Cardiac fibroblast (primary cell): ENCODE data around the gene NOXA1.

ENCODE experiments used
- DNase-seq, 2 donors: peaks; one replicate each; pipeline versions ENCODE4 v3.0.0 to v3.0.0-alpha.2; 2010; ENCODE audit warnings: low read depth in 2 of 2
- H3K4me3 ChIP-seq, 2 donors: replicated peaks in 1 of 2; 1 replicate in 1 of 2; 2 replicates in 1 of 2; pipeline ENCODE4 v1.5.1; 2011; ENCODE audit warnings: low read depth in 2 of 2, low read length in 2 of 2, mild to moderate bottlenecking in 2 of 2, moderate library complexity in 1 of 2
- CTCF ChIP-seq: IDR thresholded peaks from one replicate; pipeline ENCODE4 v1.5.1; 2011; ENCODE audit warnings: low read depth, mild to moderate bottlenecking, low read length, inconsistent platforms

The NOXA1 gene

DNA sequence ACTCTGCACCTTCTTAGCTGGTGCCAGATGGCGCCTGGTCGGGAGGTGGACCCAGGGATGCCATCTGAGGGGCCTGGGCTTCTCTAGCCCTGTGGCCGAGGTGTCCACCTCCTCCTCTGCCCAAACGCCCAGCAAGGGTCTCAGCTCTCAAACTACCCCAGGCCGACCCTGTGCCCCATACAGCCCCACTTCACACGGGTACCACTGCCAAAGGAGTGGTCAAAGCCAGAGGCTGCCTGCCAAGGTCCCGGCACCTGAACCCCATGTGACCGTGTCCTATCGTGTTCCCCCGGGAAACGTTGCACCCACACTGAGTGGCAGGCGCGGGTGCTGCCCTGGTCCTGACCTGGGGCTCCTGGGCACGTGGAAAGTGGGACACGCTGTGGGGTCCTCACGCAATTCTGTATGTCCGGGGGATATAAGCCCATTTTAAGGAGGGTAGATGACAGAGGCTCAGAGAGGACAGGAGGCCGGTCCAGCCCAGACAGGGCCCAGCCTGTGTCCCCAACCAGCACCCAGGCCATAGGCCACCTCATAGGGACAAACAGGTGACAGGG lies 16.0 kb downstream of the NOXA1 start:
- no peak overlapping the region for H3K4me3 ChIP-seq
- no peak for TF ChIP-seq CTCF
- DNase-seq: no peak

GRCh38 chr9:137441289-137441934 lies 18.2 kb downstream of the NOXA1 start, which contains the start of gene ENTPD8:
TSS of gene ENTPD8 (minus strand) at chr9:137441357. CDS start at chr9:137438285, 3,072 bp downstream.
- no peak for TF ChIP-seq CTCF
- H3K4me3 ChIP-seq: peak within 1 kb of the TSS in 1 of 2 donors; percentile 15
- DNase-seq: no peak

DNA sequence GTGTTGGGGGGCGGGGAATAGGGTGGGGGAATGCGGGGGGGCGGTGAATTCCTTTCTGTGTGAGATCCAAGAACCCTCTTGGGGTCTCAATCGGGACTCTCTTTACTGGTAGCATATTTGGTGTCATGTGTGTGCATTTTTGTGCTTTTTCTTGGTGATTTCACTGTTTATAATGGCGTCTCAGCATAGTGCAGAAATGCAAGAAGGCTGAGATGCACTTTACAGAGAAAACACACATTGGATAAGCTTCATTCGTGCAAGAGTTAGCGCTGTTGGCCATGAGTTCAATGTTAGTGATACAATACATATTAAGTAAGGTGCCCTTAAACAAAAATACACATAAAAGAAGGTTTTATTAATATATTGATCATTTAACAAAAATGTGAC lies 18.7 kb downstream of the NOXA1 start:
- DNase-seq: no peak
- no peak overlapping the region for H3K4me3 ChIP-seq
- TF ChIP-seq CTCF: no peak

DNA sequence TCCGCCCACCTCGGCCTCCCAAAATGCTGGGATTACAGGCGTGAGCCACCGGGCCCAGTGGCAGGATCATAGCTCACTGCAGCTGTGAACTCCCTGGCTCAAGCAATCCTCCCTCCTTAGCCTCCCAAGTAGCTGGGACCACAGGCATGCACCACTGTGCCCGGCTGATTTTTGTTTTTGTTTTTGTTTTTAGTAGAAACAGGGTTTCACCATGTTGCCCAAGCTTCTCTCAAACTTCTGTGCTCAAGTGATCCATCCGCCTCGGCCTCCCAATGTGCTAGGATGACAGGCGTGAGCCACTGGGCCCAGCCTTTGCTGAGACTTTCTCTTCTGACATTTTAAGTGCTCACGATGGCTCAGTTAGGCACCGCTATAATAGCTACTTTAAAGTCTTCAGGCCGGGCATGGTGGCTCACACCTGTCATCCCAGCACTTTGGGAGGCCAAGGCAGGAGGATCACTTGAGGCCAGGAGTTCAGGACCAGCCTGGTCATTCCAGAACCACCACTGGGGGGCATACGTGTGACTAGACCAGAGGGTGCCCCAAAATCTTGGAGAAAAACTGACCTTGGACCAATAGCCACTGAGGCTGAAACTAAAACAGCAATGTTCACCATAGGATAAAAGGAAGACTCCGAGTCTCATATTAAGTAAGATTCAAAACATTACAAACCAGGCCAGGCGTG lies 21.1 kb downstream of the NOXA1 start:
- DNase-seq: no peak
- TF ChIP-seq CTCF: no peak
- no peak overlapping the region for H3K4me3 ChIP-seq

DNA sequence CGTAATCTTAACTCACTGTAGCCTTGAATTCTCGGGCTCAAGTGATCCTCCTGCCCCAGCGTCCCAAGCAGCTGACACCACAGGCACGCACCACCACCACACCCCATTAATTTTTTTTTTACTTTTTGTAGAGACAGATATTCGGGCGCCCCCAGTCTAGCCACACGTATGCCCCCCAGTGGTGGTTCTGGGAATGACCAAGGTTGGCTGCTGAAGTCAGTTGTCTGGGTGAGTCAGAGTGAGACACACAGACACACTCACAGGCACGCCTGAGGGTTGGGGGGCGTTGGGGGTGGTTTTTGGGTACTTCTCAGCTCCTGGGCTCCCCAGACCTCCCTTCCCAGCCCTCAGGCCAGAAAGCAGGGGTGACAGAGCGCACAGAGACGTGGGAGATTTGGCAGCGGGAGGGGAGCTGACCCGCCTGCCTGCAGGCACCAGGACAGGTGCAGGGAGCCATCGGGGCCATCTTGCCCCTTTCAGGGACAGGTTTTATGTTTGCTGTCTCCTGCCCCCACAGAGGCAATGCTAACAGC lies 22.1 kb downstream of the NOXA1 start:
- peak; percentile 87 for TF ChIP-seq CTCF
- H3K4me3 ChIP-seq: no peak overlapping the region

GRCh38 chr9:137445930-137446431 lies 22.8 kb downstream of the NOXA1 start:
- TF ChIP-seq CTCF: no peak
- DNase-seq: no peak
- no peak overlapping the region for H3K4me3 ChIP-seq

More for the DNA sequence above, 22.1 kb downstream of the NOXA1 start:
- DNase-seq: peak; percentile 80 to 85
